ENCODE results near the gene EXOSC10. TPM values are rescaled to one million over a fixed set of nuclear protein-coding genes. Genes with fewer than 3 reads are reported as not detected.
"Not testable (repeated sequence)": the region's sequence is repeated elsewhere in the genome, so short reads cannot be mapped to it uniquely, and the experiment has no call there.

EXOSC10 gene
- total RNA-seq, 2 donors from 2014 or later: 69.0 to 102 TPM

DNA sequence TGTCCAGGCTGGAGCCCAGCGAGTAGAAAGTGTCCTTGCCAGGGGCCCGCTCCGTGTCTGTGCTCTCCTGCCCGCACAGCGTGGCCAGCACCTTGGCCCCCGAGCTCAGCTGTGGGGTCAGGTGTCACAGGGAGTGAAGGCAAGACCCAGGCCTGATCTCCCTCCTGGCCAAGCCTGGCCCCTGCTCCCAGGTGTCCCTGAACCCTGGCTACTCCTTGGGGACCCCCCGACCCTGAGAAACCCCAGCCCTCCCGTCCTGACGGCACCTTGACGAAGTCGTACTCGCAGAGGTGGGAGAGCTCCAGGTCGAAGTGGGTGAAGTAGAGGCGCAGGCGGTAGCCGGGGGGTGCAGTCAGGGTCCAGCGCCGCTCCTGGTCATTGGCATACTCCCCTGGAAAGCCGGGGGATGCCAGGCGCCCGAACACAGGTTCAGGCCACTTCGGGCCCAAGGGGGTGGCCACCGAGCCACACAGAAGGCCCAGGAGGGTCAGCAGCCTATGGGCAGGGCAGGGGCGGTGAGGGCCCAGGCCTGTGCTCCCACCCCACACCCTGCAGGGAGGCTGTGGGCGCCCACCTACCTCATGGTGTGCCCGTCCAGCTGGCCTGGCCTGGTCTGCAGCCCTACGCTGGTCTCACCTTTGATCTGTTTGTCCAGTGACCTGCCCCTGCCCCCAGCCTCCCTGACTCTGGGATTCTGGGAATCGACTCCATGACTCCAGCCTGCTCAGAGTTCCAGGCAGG lies 52.9 kb downstream of the EXOSC10 start, which contains the start of gene MASP2:
Gene MASP2 (minus strand): TSS at position 615 of the 741 bp plus-strand sequence. CDS start 32 bp downstream, at position 583.
- Mint-ChIP-seq H3K27ac (no peak within 1 kb of the TSS), H3K36me3 (ENCODE audit: low read depth) (no peaks in the 10 kb centered on the region), H3K4me1 (no peaks in the 10 kb centered on the region), H3K4me3 (no peak within 1 kb of the TSS), H3K27me3 (no peaks in the 10 kb centered on the region), H3K9me3 (no peaks in the 10 kb centered on the region)
- no peak for ATAC-seq (replicated peaks)

DNA sequence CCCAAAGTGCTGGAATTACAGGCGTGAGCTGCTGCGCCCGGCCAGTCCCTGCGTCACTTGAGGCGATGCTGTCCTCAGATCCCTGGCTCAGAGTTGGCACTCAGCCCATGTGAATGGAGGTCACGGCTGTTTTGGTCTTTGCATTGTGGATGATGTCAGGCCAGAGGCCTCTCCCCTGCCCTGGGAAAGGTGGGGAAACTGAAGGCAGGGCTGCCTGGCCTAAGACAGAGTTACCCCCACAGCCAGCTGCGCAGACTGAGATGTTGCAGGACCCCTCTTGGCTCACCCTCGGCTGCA lies 53.5 kb downstream of the EXOSC10 start:
- ATAC-seq (replicated peaks): no peak
- no peak overlapping the region for H3K27ac Mint-ChIP-seq
- no peak overlapping the region for H3K4me3 Mint-ChIP-seq
- no peaks in the 10 kb centered on the region for H3K9me3 Mint-ChIP-seq
- H3K36me3 Mint-ChIP-seq (ENCODE audit: low read depth): no peaks in the 10 kb centered on the region
- no peaks in the 10 kb centered on the region for H3K4me1 Mint-ChIP-seq
- no peaks in the 10 kb centered on the region for H3K27me3 Mint-ChIP-seq

GRCh38 chr1:11045428-11046269 lies 54.0 kb downstream of the EXOSC10 start:
- Mint-ChIP-seq H3K27ac (no peak overlapping the region), H3K9me3 (no peaks in the 10 kb centered on the region), H3K27me3 (no peaks in the 10 kb centered on the region), H3K36me3 (ENCODE audit: low read depth) (no peaks in the 10 kb centered on the region), H3K4me3 (no peak overlapping the region), H3K4me1 (no peaks in the 10 kb centered on the region)
- ATAC-seq (replicated peaks): no peak

- H3K27ac Mint-ChIP-seq: no peak overlapping the region
Measured at GRCh38 chr1:11044849-11045427, 54.7 kb downstream of the EXOSC10 start.

GRCh38 chr1:11044086-11044848 lies 55.4 kb downstream of the EXOSC10 start:
- no peak overlapping the region for H3K4me3 Mint-ChIP-seq
- no peaks in the 10 kb centered on the region for H3K27me3 Mint-ChIP-seq
- H3K4me1 Mint-ChIP-seq: no peaks in the 10 kb centered on the region
- no peaks in the 10 kb centered on the region for H3K9me3 Mint-ChIP-seq
- ATAC-seq (replicated peaks): no peak
- no peak overlapping the region for H3K27ac Mint-ChIP-seq
- H3K36me3 Mint-ChIP-seq (ENCODE audit: low read depth): no peaks in the 10 kb centered on the region

More at GRCh38 chr1:11044849-11045427, 54.7 kb downstream of the EXOSC10 start:
- no peaks in the 10 kb centered on the region for H3K9me3 Mint-ChIP-seq
- no peak overlapping the region for H3K4me3 Mint-ChIP-seq
- H3K27me3 Mint-ChIP-seq: no peaks in the 10 kb centered on the region
- ATAC-seq (replicated peaks): no peak
- no peaks in the 10 kb centered on the region for H3K4me1 Mint-ChIP-seq
- H3K36me3 Mint-ChIP-seq (ENCODE audit: low read depth): no peaks in the 10 kb centered on the region

GRCh38 chr1:11042995-11043874 lies 56.4 kb downstream of the EXOSC10 start:
- Mint-ChIP-seq H3K27me3 (no peaks in the 10 kb centered on the region), H3K27ac (no peak overlapping the region), H3K4me3 (no peak overlapping the region), H3K9me3 (no peaks in the 10 kb centered on the region), H3K36me3 (ENCODE audit: low read depth) (no peaks in the 10 kb centered on the region), H3K4me1 (no peaks in the 10 kb centered on the region)
- no peak for ATAC-seq (replicated peaks)

GRCh38 chr1:11042065-11042464 lies 57.6 kb downstream of the EXOSC10 start:
- Mint-ChIP-seq H3K4me1 (no peaks in the 10 kb centered on the region), H3K36me3 (ENCODE audit: low read depth) (no peaks in the 10 kb centered on the region), H3K4me3 (no peak overlapping the region), H3K27ac (no peak overlapping the region), H3K27me3 (no peaks in the 10 kb centered on the region), H3K9me3 (no peaks in the 10 kb centered on the region)
- ATAC-seq (replicated peaks): no peak

- Mint-ChIP-seq H3K4me3 (no peak overlapping the region), H3K36me3 (ENCODE audit: low read depth) (no peaks in the 10 kb centered on the region), H3K9me3 (no peaks in the 10 kb centered on the region), H3K4me1 (no peaks in the 10 kb centered on the region), H3K27ac (no peak overlapping the region), H3K27me3 (no peaks in the 10 kb centered on the region)
- no peak for ATAC-seq (replicated peaks)
Measured at GRCh38 chr1:11041048-11041447, 58.6 kb downstream of the EXOSC10 start.

DNA sequence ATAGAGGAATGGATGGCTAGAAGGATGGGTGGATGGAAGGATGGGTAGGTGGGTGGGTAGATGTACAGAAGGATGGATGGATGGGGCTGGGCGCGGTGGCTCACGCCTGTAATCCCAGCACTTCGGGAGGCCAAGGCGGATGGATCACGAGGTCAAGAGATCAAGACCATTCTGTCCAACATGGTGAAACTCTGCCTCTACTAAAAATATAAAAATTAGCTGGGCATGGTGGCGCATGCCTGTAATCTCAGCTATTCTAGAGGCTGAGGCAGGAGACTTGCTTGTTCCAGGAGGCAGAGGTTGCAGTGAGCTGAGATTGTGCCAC lies 59.6 kb downstream of the EXOSC10 start:
- H3K36me3 Mint-ChIP-seq (ENCODE audit: low read depth); H3K4me3 Mint-ChIP-seq; H3K4me1 Mint-ChIP-seq; H3K9me3 Mint-ChIP-seq; H3K27ac Mint-ChIP-seq; ATAC-seq (replicated peaks); H3K27me3 Mint-ChIP-seq: not testable (repeated sequence)

DNA sequence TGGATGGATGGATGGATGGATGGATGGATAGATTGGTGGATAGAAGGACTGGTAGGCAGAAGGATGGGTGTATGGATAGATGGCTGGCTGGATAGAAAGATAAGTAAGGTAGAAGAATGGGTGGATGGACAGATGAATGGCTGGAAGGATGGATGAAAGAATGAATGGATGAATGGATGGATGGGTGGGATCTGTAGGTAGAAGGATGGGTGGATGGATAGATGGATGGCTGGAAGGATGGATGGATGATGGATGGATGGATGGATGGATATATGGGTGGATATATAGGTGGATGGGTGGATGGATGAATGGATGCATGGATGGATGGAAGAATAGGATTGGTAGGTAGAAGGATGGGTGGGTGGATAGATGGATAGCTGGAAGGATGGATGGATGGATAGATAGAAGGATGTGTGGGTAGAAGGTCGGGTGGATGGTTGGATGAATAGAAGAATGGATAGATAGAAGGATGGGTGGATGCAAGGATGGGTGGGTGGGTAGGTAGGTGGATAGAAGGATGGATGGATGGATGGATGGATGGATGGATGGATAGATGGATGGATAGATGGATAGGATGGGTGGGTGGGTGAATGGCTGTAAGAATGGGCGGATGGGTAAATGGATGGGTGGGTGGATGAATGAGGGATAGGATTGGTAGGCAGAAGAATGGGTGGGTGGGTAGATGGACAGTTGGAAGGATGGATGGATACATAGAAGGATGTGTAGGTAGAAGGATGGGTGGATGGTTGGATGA lies 60.1 kb downstream of the EXOSC10 start:
- no peaks in the 10 kb centered on the region for H3K27me3 Mint-ChIP-seq
- no peaks in the 10 kb centered on the region for H3K36me3 Mint-ChIP-seq (ENCODE audit: low read depth)
- ATAC-seq (replicated peaks): no peak
- H3K4me1 Mint-ChIP-seq: no peaks in the 10 kb centered on the region
- no peaks in the 10 kb centered on the region for H3K9me3 Mint-ChIP-seq
- H3K4me3 Mint-ChIP-seq: no peak overlapping the region
- no peak overlapping the region for H3K27ac Mint-ChIP-seq

DNA sequence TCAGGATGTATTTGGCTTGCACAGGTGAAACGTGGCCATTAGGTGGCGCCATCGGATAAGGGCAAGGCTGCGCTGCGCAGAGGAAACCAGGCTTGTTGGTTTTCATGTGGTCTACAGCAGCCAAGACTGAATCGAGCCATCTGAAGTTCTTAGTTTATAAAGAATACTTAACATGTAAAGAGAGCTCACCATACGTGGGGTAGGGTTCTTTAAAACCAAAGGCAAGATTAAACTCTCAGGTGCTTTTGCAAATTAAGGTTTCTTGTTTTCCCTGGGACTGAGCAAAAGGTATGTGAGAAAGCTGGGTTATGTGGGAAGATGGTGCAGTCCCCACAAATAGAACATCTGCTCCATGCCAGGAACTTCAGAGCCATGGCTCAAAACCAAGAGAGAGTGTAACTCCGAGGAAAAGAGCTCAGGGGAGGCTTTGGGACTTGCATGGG lies 61.9 kb downstream of the EXOSC10 start:
- H3K4me1 Mint-ChIP-seq: no peaks in the 10 kb centered on the region
- H3K9me3 Mint-ChIP-seq: no peaks in the 10 kb centered on the region
- no peaks in the 10 kb centered on the region for H3K36me3 Mint-ChIP-seq (ENCODE audit: low read depth)
- no peaks in the 10 kb centered on the region for H3K27me3 Mint-ChIP-seq
- no peak overlapping the region for H3K4me3 Mint-ChIP-seq
- peak; percentile 97 for ATAC-seq (replicated peaks)
- no peak overlapping the region for H3K27ac Mint-ChIP-seq

DNA sequence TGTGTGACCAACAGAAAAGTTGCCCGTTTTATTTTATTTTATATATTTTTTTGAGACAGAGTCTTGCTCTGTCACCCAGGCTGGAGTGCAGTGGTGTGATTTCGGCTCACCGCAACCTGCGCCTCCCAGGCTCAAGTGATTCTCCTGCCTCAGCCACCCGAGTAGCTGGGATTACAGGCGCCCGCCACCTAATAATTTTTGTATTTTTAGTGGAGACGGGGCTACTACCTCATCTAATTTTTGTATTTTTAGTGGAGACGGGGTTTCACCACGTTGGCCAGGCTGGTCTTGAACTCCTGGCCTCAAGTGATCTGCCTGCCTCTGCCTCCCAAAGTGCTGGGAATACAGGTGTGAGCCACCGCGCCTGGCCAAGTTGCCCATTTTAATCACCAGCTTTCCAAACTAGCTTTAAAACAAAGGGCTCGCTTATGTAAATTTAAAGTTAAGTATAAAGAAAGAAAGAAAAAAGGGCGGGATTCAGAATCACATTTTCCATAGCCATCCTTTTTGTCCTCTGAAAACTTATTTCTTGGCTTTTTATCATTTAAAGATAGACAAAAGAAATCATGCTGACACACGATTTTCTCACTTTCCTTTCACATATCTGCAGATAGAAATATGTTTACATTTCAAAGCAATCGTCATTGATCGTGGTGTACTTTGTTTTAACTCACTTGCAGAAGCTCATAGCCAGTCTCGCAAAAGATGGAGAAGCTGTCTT lies 62.5 kb downstream of the EXOSC10 start:
- not testable (repeated sequence) for H3K4me1 Mint-ChIP-seq; H3K36me3 Mint-ChIP-seq (ENCODE audit: low read depth); ATAC-seq (replicated peaks); H3K9me3 Mint-ChIP-seq; H3K27ac Mint-ChIP-seq; H3K27me3 Mint-ChIP-seq; H3K4me3 Mint-ChIP-seq

All from activated T-helper 17 cell treated with anti-CD3 and anti-CD28 coated beads, Interleukin-2, amount 50 U/mL, for 72 hours (primary cell).